ENCODE results near the gene IGDCC3.

GRCh38 chr15:65303687-65304380, 74.0 kb downstream of the IGDCC3 start:
- TF ChIP-seq CTCF (IDR thresholded peaks at IDR 0.05) (no peak; the same call in none of the 2 replicates), ZFX (IDR thresholded peaks at IDR 0.05; ENCODE audit: borderline replicate concordance) (no peak)

Data from 22Rv1 (cell line).